SK-N-SH (cell line): ENCODE results near the gene FAM76A. TPM values are rescaled to one million over a fixed set of nuclear protein-coding genes. Genes with fewer than 3 reads are reported as not detected.
"Not testable (repeated sequence)": the region's sequence is repeated elsewhere in the genome, so short reads cannot be mapped to it uniquely, and the experiment has no call there.

Experiments used
- CTCF ChIA-PET: fragments of 300-600, 350-600 bp; formaldehyde crosslinking; extraction: SDS; loops from one replicate; lab custom pipeline; 2021; lab: Yijun Ruan, JAX
- POLR2A ChIA-PET: fragments of 350-600 bp; sonication (Branson Sonifier 250); formaldehyde crosslinking; extraction: SDS; loops from one replicate; lab custom pipeline; 2020; ENCODE audit warnings: antibody characterized with exemption, inconsistent platforms; lab: Yijun Ruan, JAX
- DNase-seq: peaks from one replicate; pipeline ENCODE4 v3.0.0; 2012
- H2AFZ ChIP-seq: fragments of 200-600 bp; sonication (generic); 2 replicates; pipeline ENCODE4 v1.8.1; 2016; ENCODE audit warnings: antibody characterized with exemption, mild to moderate bottlenecking, low read depth
- H3F3A ChIP-seq: fragments of 200-600 bp; sonication (generic); replicated peaks from 2 replicates; pipeline ENCODE3; 2016; ENCODE audit warnings: antibody characterized with exemption, mild to moderate bottlenecking; ENCODE audit not compliant: insufficient read depth
- H3K27ac ChIP-seq, 2 experiments: fragments of 200-500 bp in 1 of 2; fragments of 200-600 bp in 1 of 2; sonication (Bioruptor generic) in 1 of 2; sonication (generic), shearing (Covaris generic) in 1 of 2; 2 replicates each; pipeline versions ENCODE4 v1.5.1 to v1.6.1; 2014 to 2016; ENCODE audit warnings: low read depth in 2 of 2, inconsistent platforms in 1 of 2, low read length in 1 of 2, mild to moderate bottlenecking in 1 of 2, mixed read lengths in 1 of 2
- H3K27me3 ChIP-seq: fragments of 200-600 bp; sonication (generic), shearing (Covaris generic); 2 replicates; pipeline ENCODE4 v1.6.1; 2016; ENCODE audit warnings: mixed run types; ENCODE audit not compliant: insufficient read depth
- H3K36me3 ChIP-seq, 2 experiments: fragments of 200-500 bp in 1 of 2; fragments of 200-600 bp in 1 of 2; sonication (Bioruptor generic) in 1 of 2; sonication (generic) in 1 of 2; replicated peaks in 1 of 2; 2 replicates each; pipeline versions ENCODE3 to v1.5.1; 2014 to 2016; ENCODE audit warnings: low read length in 1 of 2, mild to moderate bottlenecking in 1 of 2; ENCODE audit not compliant: insufficient read depth in 2 of 2, control insufficient read depth in 1 of 2
- H3K4me1 ChIP-seq, 2 experiments: fragments of 200-500 bp in 1 of 2; fragments of 200-600 bp in 1 of 2; sonication (Bioruptor generic) in 1 of 2; sonication (generic), shearing (Covaris generic) in 1 of 2; 2 replicates each; pipeline versions ENCODE4 v1.5.1 to v1.6.1; 2014 to 2016; ENCODE audit warnings: low read depth in 1 of 2, low read length in 1 of 2, mixed run types in 1 of 2; ENCODE audit not compliant: insufficient read depth in 2 of 2, control insufficient read depth in 1 of 2
- H3K4me2 ChIP-seq: fragments of 200-600 bp; sonication (generic), shearing (Covaris generic); 2 replicates; pipeline ENCODE4 v1.6.1; 2017; ENCODE audit warnings: mixed run types
- H3K4me3 ChIP-seq, 2 experiments: fragments of 200-500 bp in 1 of 2; fragments of 200-600 bp in 1 of 2; sonication (Bioruptor generic) in 1 of 2; sonication (generic), shearing (Covaris generic) in 1 of 2; 2 replicates each; pipeline versions ENCODE4 v1.5.1 to v1.8.1; 2014 to 2016; ENCODE audit warnings: low read depth in 2 of 2, inconsistent platforms in 1 of 2, low read length in 1 of 2, mild to moderate bottlenecking in 1 of 2, mixed read lengths in 1 of 2, moderate library complexity in 1 of 2
- H3K79me2 ChIP-seq: fragments of 200-600 bp; sonication (generic); 2 replicates; pipeline ENCODE4 v1.8.1; 2017; ENCODE audit warnings: mild to moderate bottlenecking; ENCODE audit not compliant: insufficient read depth
- H3K9ac ChIP-seq: fragments of 200-600 bp; sonication (generic); 2 replicates; pipeline ENCODE4 v1.6.1; 2017; ENCODE audit warnings: mixed run types
- H3K9me2 ChIP-seq: fragments of 200-600 bp; sonication (generic); 2 replicates; pipeline ENCODE4 v1.6.1; 2017; ENCODE audit warnings: mixed run types
- H3K9me3 ChIP-seq: fragments of 200-600 bp; sonication (generic); 2 replicates; pipeline ENCODE4 v1.6.1; 2017; ENCODE audit warnings: mixed run types, mild to moderate bottlenecking, moderate library complexity
- H4K20me1 ChIP-seq: fragments of 200-600 bp; sonication (generic); 2 replicates; pipeline ENCODE4 v1.6.1; 2017; ENCODE audit warnings: mild to moderate bottlenecking, mixed run types; ENCODE audit not compliant: insufficient read depth
- CHD2 ChIP-seq: fragments of 150-350 bp; IDR thresholded peaks from 2 replicates; pipeline ENCODE4 v1.6.1; 2018; ENCODE audit warnings: low read length; ENCODE audit not compliant: partially characterized antibody
- EZH2phosphoT487 ChIP-seq: fragments of 200-600 bp; sonication (generic); IDR thresholded peaks from 2 replicates; pipeline ENCODE4 v1.6.1; 2017; ENCODE audit warnings: low read depth, mixed run types, mild to moderate bottlenecking, antibody characterized with exemption, moderate library complexity, borderline replicate concordance
- FOXJ3 ChIP-seq: sonication (generic); formaldehyde crosslinking; IDR thresholded peaks from 2 replicates; pipeline ENCODE4 v1.5.1; 2020; ENCODE audit warnings: mild to moderate bottlenecking, missing genetic modification reagents
- JUND ChIP-seq: IDR thresholded peaks from 2 replicates; pipeline ENCODE4 v1.4.0; 2012
- MEF2A ChIP-seq: IDR thresholded peaks from 2 replicates; pipeline ENCODE4 v1.4.0; 2012; ENCODE audit warnings: low read depth, borderline replicate concordance
- MXI1 ChIP-seq: IDR thresholded peaks from 2 replicates; pipeline ENCODE4 v1.6.1; 2012; ENCODE audit warnings: mild to moderate bottlenecking, low read depth, low read length, improper control_type of control experiment
- TAF1 ChIP-seq: IDR thresholded peaks from 2 replicates; pipeline ENCODE4 v1.6.1; 2012; ENCODE audit warnings: low read depth, mild to moderate bottlenecking, low read length, moderate library complexity, borderline replicate concordance
- TEAD4 ChIP-seq: IDR thresholded peaks from 2 replicates; pipeline ENCODE4 v1.4.0; 2012; ENCODE audit warnings: mild to moderate bottlenecking, borderline replicate concordance; ENCODE audit not compliant: insufficient read depth
- YY1 ChIP-seq: IDR thresholded peaks from 2 replicates; pipeline ENCODE4 v1.4.0; 2012; ENCODE audit warnings: low read depth, mild to moderate bottlenecking
- WGBS: methylation state at CpG from one replicate; pipeline ENCODE4 v1.1.6; 2017; ENCODE audit warnings: low lambda C conversion rate; 5-methylcytosine and 5-hydroxymethylcytosine counted together
- polyA plus RNA-seq, 3 experiments: library from polyadenylated mRNA; depleted of rRNA; stranded (reverse); fragments of >200 nt; gene quantifications; 2 replicates each; pipeline ENCODE4 v1.2.3, GENCODE V29; 2012
- TF ChIP-seq, protein P1 (sequence below): fragments of 150-350 bp; IDR thresholded peaks from 2 replicates; pipeline ENCODE4 v1.6.1; 2016; ENCODE audit warnings: mild to moderate bottlenecking, low read depth, low read length
- TF ChIP-seq, protein P2 (sequence below): IDR thresholded peaks from 2 replicates; pipeline ENCODE4 v1.4.0; 2012; ENCODE audit warnings: low read depth, borderline replicate concordance
- TF ChIP-seq, protein P3 (sequence below): IDR thresholded peaks from 2 replicates; pipeline ENCODE4 v1.4.0; 2012; ENCODE audit warnings: low read depth, borderline replicate concordance
- TF ChIP-seq, protein P4 (sequence below): IDR thresholded peaks from 2 replicates; pipeline ENCODE4 v1.6.1; 2012; ENCODE audit warnings: mild to moderate bottlenecking, low read depth, low read length, moderate library complexity

The FAM76A gene
- polyA plus RNA-seq, 1 of the 3 experiments (the other 2 are of a cell fraction): 2.9 TPM

DNA sequence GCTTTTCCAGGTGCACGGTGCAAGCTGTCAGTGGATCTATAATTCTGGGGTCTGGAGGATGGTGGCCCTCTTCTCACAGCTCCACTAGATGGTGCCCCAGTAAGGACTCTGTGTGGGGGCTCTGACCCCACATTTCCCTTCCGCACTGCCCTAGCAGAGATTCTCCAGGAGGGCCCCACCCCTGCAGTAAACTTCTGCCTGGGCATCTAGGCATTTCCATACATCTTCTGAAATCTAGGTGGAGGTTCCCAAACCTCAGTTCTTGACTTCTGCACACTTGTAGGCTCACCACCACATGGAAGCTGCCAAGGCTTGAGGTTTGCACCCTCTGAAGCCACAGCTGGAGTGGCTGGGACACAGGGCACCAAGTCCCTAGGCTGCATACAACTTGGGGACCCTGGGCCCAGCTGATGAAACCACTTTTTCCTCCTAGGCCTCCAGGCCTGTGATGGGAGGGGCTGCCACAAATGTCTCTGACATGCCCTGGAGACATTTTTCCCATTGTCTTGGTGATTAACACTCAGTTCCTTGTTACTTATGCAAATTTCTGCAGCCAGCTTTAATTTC is 45.5 kb upstream of the FAM76A start:
- H3K79me2 ChIP-seq, H3K4me3 ChIP-seq, H3K4me2 ChIP-seq, H3F3A ChIP-seq, H3K27ac ChIP-seq, H3K27me3 ChIP-seq, H2AFZ ChIP-seq, POLR2A ChIA-PET, H4K20me1 ChIP-seq, H3K9me2 ChIP-seq, H3K4me1 ChIP-seq, H3K9ac ChIP-seq, H3K9me3 ChIP-seq, DNase-seq, H3K36me3 ChIP-seq: not testable (repeated sequence)
- WGBS: 100% methylated on average over 1 of the region's 2 CpGs
- CTCF ChIA-PET: interaction anchor here (1.4 kb wide), 1 partner anchor 17 kb away, joined by 3 read pairs; no protein-coding TSS in a partner anchor

DNA sequence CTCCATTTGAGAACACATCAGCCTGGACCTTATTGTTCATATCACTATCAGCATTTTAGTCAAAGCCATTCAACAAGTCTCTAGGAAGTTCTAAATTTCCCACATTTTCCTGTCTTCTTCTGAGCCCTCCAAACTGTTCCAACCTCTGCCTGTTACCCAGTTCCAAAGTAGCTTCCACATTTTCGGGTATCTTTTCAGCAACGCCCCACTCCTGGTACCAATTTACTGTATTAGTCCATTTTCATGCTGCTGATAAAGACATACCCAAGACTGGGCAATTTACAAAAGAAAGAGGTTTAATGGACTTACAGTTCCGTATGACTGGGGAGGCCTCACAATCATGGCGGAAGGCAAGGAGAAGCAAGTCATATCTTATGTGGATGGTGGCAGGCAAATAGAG is 44.2 kb upstream of the FAM76A start:
- H3K9me3 ChIP-seq, POLR2A ChIA-PET, H3K79me2 ChIP-seq, H3K27ac ChIP-seq, H3K4me2 ChIP-seq, H2AFZ ChIP-seq, H3K9ac ChIP-seq, H4K20me1 ChIP-seq, CTCF ChIA-PET, H3K9me2 ChIP-seq, DNase-seq, H3F3A ChIP-seq, H3K4me1 ChIP-seq, H3K4me3 ChIP-seq, H3K27me3 ChIP-seq, H3K36me3 ChIP-seq: not testable (repeated sequence)
- WGBS: 72% methylated on average over 4 of the region's 4 CpGs

DNA sequence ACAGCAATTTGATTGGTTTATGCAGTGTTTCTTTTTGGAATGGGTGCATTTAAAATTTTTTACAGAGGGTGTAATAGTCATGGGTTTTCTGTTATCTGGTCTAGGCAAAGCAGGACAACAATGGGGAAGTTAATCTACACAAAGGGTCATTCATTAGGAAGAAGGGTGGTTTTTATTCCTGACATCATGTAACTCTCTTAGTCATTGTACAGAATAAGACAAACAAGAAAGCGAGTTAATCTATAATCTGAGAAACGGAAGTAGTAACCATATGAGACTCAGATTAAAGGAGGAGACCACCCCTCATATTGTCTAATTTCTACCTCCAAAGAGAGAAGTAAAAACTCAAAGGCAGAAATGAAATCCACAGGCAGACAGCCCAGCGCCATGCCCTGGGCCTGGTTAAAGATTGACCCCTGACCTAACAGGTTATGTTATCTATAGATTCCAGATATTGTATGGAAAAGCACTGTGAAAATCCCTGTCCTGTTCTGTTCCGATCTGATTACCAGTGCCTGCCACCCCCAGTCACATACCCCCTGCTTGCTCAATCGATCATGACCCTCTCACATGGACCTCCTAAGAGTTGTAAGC is 43.3 kb upstream of the FAM76A start:
- H4K20me1 ChIP-seq: no peaks in the 10 kb centered on the region
- DNase-seq: no peak
- H3K79me2 ChIP-seq: no peaks in the 10 kb centered on the region
- 0 out of 2 replicates have a peak, but pooled peaks cover 3% of the 10 kb centered on the region for H3K9me3 ChIP-seq
- ChIA-PET POLR2A (interaction anchor here (1.1 kb wide), 1 partner anchor 11 kb away, joined by 8 read pairs; no protein-coding TSS in a partner anchor), CTCF (no interaction called here)
- no peak overlapping the region for H3K4me2 ChIP-seq
- H3K9me2 ChIP-seq: no peaks in the 10 kb centered on the region
- H3K36me3 ChIP-seq: no peaks in the 10 kb centered on the region
- H2AFZ ChIP-seq: no peak overlapping the region
- WGBS: 51% methylated on average over 5 of the region's 5 CpGs
- H3K27me3 ChIP-seq: no peaks in the 10 kb centered on the region; the same call in 1 of the 2 replicates
- H3K4me3 ChIP-seq: no peak overlapping the region
- no peaks in the 10 kb centered on the region for H3F3A ChIP-seq
- H3K4me1 ChIP-seq: no peaks in the 10 kb centered on the region
- no peak overlapping the region for H3K27ac ChIP-seq
- H3K9ac ChIP-seq: no peak overlapping the region
- TF ChIP-seq, protein P1, sequence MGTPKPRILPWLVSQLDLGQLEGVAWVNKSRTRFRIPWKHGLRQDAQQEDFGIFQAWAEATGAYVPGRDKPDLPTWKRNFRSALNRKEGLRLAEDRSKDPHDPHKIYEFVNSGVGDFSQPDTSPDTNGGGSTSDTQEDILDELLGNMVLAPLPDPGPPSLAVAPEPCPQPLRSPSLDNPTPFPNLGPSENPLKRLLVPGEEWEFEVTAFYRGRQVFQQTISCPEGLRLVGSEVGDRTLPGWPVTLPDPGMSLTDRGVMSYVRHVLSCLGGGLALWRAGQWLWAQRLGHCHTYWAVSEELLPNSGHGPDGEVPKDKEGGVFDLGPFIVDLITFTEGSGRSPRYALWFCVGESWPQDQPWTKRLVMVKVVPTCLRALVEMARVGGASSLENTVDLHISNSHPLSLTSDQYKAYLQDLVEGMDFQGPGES: no peak
- no peak for TF ChIP-seq MXI1
- TF ChIP-seq EZH2phosphoT487: no peak
- TF ChIP-seq JUND: no peak
- TF ChIP-seq TAF1: no peak
- TF ChIP-seq, protein P2, sequence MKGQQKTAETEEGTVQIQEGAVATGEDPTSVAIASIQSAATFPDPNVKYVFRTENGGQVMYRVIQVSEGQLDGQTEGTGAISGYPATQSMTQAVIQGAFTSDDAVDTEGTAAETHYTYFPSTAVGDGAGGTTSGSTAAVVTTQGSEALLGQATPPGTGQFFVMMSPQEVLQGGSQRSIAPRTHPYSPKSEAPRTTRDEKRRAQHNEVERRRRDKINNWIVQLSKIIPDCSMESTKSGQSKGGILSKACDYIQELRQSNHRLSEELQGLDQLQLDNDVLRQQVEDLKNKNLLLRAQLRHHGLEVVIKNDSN: no peak
- TF ChIP-seq, protein P3, sequence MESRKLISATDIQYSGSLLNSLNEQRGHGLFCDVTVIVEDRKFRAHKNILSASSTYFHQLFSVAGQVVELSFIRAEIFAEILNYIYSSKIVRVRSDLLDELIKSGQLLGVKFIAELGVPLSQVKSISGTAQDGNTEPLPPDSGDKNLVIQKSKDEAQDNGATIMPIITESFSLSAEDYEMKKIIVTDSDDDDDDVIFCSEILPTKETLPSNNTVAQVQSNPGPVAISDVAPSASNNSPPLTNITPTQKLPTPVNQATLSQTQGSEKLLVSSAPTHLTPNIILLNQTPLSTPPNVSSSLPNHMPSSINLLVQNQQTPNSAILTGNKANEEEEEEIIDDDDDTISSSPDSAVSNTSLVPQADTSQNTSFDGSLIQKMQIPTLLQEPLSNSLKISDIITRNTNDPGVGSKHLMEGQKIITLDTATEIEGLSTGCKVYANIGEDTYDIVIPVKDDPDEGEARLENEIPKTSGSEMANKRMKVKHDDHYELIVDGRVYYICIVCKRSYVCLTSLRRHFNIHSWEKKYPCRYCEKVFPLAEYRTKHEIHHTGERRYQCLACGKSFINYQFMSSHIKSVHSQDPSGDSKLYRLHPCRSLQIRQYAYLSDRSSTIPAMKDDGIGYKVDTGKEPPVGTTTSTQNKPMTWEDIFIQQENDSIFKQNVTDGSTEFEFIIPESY: no peak
- TF ChIP-seq, protein P4, sequence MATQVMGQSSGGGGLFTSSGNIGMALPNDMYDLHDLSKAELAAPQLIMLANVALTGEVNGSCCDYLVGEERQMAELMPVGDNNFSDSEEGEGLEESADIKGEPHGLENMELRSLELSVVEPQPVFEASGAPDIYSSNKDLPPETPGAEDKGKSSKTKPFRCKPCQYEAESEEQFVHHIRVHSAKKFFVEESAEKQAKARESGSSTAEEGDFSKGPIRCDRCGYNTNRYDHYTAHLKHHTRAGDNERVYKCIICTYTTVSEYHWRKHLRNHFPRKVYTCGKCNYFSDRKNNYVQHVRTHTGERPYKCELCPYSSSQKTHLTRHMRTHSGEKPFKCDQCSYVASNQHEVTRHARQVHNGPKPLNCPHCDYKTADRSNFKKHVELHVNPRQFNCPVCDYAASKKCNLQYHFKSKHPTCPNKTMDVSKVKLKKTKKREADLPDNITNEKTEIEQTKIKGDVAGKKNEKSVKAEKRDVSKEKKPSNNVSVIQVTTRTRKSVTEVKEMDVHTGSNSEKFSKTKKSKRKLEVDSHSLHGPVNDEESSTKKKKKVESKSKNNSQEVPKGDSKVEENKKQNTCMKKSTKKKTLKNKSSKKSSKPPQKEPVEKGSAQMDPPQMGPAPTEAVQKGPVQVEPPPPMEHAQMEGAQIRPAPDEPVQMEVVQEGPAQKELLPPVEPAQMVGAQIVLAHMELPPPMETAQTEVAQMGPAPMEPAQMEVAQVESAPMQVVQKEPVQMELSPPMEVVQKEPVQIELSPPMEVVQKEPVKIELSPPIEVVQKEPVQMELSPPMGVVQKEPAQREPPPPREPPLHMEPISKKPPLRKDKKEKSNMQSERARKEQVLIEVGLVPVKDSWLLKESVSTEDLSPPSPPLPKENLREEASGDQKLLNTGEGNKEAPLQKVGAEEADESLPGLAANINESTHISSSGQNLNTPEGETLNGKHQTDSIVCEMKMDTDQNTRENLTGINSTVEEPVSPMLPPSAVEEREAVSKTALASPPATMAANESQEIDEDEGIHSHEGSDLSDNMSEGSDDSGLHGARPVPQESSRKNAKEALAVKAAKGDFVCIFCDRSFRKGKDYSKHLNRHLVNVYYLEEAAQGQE: no peak
- no peak for TF ChIP-seq MEF2A
- TF ChIP-seq YY1: no peak
- no peak for TF ChIP-seq FOXJ3
- TF ChIP-seq TEAD4: no peak
- TF ChIP-seq CHD2: no peak
